Stomach (tissue), 9 donors: ENCODE measurements around the gene HOXD4. TPM values are rescaled to one million over a fixed set of nuclear protein-coding genes. Genes with fewer than 3 reads are reported as not detected.
A peak's percentile ranks its signal among the peaks of the same experiment; 100 is the strongest.

Source experiments
- DNase-seq, 2 donors: peaks; one replicate each; pipeline versions ENCODE4 v3.0.0 to v3.0.0-alpha.2; 2013 to 2019
- H3K27ac ChIP-seq, 5 donors: fragments of 200-600 bp in 4 of 5; sonication (generic) in 4 of 5; one replicate each; pipeline ENCODE4 v1.5.1; 2013 to 2019; ENCODE audit warnings: mild to moderate bottlenecking in 1 of 5, moderate library complexity in 1 of 5
- H3K27me3 ChIP-seq, 3 donors: fragments of 200-600 bp; sonication (generic); one replicate each; pipeline ENCODE4 v1.5.1; 2017 to 2019; ENCODE audit warnings: mixed run types in 1 of 3
- H3K36me3 ChIP-seq, 4 donors: fragments of 200-600 bp; sonication (generic); 1 replicate in 3 of 4; 2 replicates in 1 of 4; pipeline ENCODE4 v1.5.1; 2016 to 2019
- H3K4me1 ChIP-seq, 4 donors: fragments of 200-600 bp; sonication (generic); one replicate each; pipeline ENCODE4 v1.5.1; 2016 to 2019
- H3K4me3 ChIP-seq, 4 donors: fragments of 200-600 bp; sonication (generic) in 3 of 4; one replicate each; pipeline ENCODE4 v1.5.1; 2016 to 2019; ENCODE audit warnings: mild to moderate bottlenecking in 1 of 4
- H3K9me3 ChIP-seq, 4 donors: fragments of 200-600 bp; sonication (generic); one replicate each; pipeline ENCODE4 v1.5.1; 2016 to 2019
- CTCF ChIP-seq, 7 experiments: fragments of 450-650 bp in 4 of 7; fragments of 200-600 bp in 3 of 7; sonication (generic) in 3 of 7; IDR thresholded peaks; one replicate each; pipeline ENCODE4 v1.5.1; 2016 to 2019; ENCODE audit warnings: antibody characterized with exemption in 7 of 7, control low read depth in 2 of 7, mild to moderate bottlenecking in 1 of 7
- EP300 ChIP-seq: sonication (generic); formaldehyde crosslinking; IDR thresholded peaks from one replicate; pipeline ENCODE4 v1.6.1; 2017; ENCODE audit warnings: antibody characterized with exemption
- POLR2A ChIP-seq, 4 donors: fragments of 450-650 bp; IDR thresholded peaks; one replicate each; pipeline ENCODE4 v1.6.1; 2016; ENCODE audit warnings: antibody characterized with exemption in 4 of 4, control low read depth in 2 of 4, mild to moderate bottlenecking in 1 of 4, moderate library complexity in 1 of 4
- POLR2AphosphoS5 ChIP-seq, 3 donors: sonication (generic); formaldehyde crosslinking; IDR thresholded peaks; one replicate each; pipeline ENCODE4 v1.6.1; 2016; ENCODE audit warnings: antibody characterized with exemption in 3 of 3
- WGBS, 5 donors: extraction: QIAGEN DNeasy Blood & Tissue Kit in 3 of 5; methylation state at CpG; one replicate each; pipeline versions ENCODE4 v1.1.5 to v1.1.7; 2013 to 2018; 5-methylcytosine and 5-hydroxymethylcytosine counted together
- intact Hi-C: fragments of 100-400 bp; cut with DNase I; formaldehyde crosslinking; loops from one replicate; pipeline ENCODE4 v1.15.1; 2023; ENCODE audit warnings: low total_unique reads
- polyA plus RNA-seq, 3 donors: library from polyadenylated mRNA; stranded (reverse); fragments of 200-250 nt; gene quantifications; one replicate each; pipeline ENCODE4 v1.2.3, GENCODE V29; 2013
- total RNA-seq, 5 donors: library from RNA; depleted of rRNA; stranded (reverse); fragments of >200 nt; gene quantifications; one replicate each; pipeline versions ENCODE4 v1.1.0 to v1.2.3, GENCODE V29; 2014 to 2016
- donor health status: healthy with polysubstance abuse.
- donor health status: Bipolar disorder and iron deficiency.
- donor health status: healthy.

HOXD4 gene
- total and polyA plus RNA-seq, 8 donors: 0.25 to 9.6 (median 1.6) TPM; not detected in 4

- Histone ChIP-seq H3K4me1 (peaks cover 21 to 26% (median 24%) of the 10 kb centered on the region in 4 donors), H3K27ac (no peak overlapping the region), H3K27me3 (peaks cover 9 to 100% (median 53%) of the 10 kb centered on the region in 3 donors), H3K9me3 (peaks cover 0 to 5% (median 0%) of the 10 kb centered on the region in 4 donors), H3K36me3 (no peaks in the 10 kb centered on the region), H3K4me3 (no peak overlapping the region)
- no peak for TF ChIP-seq POLR2A (IDR thresholded peaks at IDR 0.05)
- no peak for TF ChIP-seq POLR2AphosphoS5 (IDR thresholded peaks at IDR 0.05)
- WGBS, 5 donors: 43 to 53% (median 50%) methylated on average over 2 of the region's 2 CpGs
- intact Hi-C loops: no loop called here
- no peak for DNase-seq
Observed at GRCh38 chr2:176184749-176185148, 33.4 kb downstream of the HOXD4 start.

- Histone ChIP-seq H3K4me1 (peaks cover 26 to 32% (median 29%) of the 10 kb centered on the region in 4 donors), H3K4me3 (no peak overlapping the region), H3K27ac (no peak overlapping the region), H3K36me3 (no peaks in the 10 kb centered on the region), H3K27me3 (peaks cover 14 to 100% (median 57%) of the 10 kb centered on the region in 3 donors), H3K9me3 (peaks cover 0 to 5% (median 0%) of the 10 kb centered on the region in 4 donors)
- TF ChIP-seq CTCF (IDR thresholded peaks at IDR 0.05): no peak
- no peak for TF ChIP-seq POLR2AphosphoS5 (IDR thresholded peaks at IDR 0.05)
- TF ChIP-seq EP300: no peak
- TF ChIP-seq POLR2A (IDR thresholded peaks at IDR 0.05): no peak
- WGBS, 5 donors: 62 to 78% (median 74%) methylated on average over 2 of the region's 2 CpGs
- no peak for DNase-seq
- intact Hi-C loops: no loop called here
Observed at GRCh38 chr2:176186024-176186423, 34.7 kb downstream of the HOXD4 start.

GRCh38 chr2:176187200-176187898 is 36.0 kb downstream of the HOXD4 start:
- Histone ChIP-seq H3K4me1 (peaks cover 26 to 32% (median 29%) of the 10 kb centered on the region in 4 donors), H3K9me3 (peaks cover 0 to 5% (median 0%) of the 10 kb centered on the region in 4 donors), H3K27ac (peak overlapping the region in 2 of 5 donors; percentile 39 to 66), H3K36me3 (no peaks in the 10 kb centered on the region), H3K27me3 (peaks cover 14 to 100% (median 70%) of the 10 kb centered on the region in 3 donors), H3K4me3 (peak overlapping the region; percentile 53 to 73 (median 61))
- TF ChIP-seq POLR2AphosphoS5 (IDR thresholded peaks at IDR 0.05) (no peak), CTCF (IDR thresholded peaks at IDR 0.05) (no peak), EP300 (no peak), POLR2A (IDR thresholded peaks at IDR 0.05) (no peak)
- peak in 1 of 2 donors; percentile 22 for DNase-seq
- intact Hi-C loops: no loop called here
- 4 to 8% (median 6%) methylated on average over 13 of the region's 13 CpGs for WGBS, 5 donors

- Histone ChIP-seq H3K36me3 (no peaks in the 10 kb centered on the region), H3K4me1 (peaks cover 26 to 32% (median 29%) of the 10 kb centered on the region in 4 donors), H3K27me3 (peaks cover 14 to 100% (median 76%) of the 10 kb centered on the region in 3 donors), H3K27ac (peak within 1 kb of the TSS in 3 of 5 donors; percentile 20 to 66 (median 39)), H3K4me3 (peak within 1 kb of the TSS; percentile 53 to 73 (median 61)), H3K9me3 (peaks cover 0 to 5% (median 0%) of the 10 kb centered on the region in 4 donors)
- TF ChIP-seq EP300 (no peak), POLR2AphosphoS5 (IDR thresholded peaks at IDR 0.05) (no peak), POLR2A (IDR thresholded peaks at IDR 0.05) (no peak), CTCF (IDR thresholded peaks at IDR 0.05) (no peak)
- DNase-seq: peak in 1 of 2 donors; percentile 65
- intact Hi-C loops: no loop called here
- WGBS, 5 donors: 1 to 6% (median 4%) methylated on average over 36 to 68 of the region's 68 CpGs
Observed at GRCh38 chr2:176187899-176188773, 36.8 kb downstream of the HOXD4 start, which contains the start of gene HOXD1. HOXD1 (plus strand) TSS chr2:176188668; CDS start chr2:176188802, 134 bp downstream.
